Hepatocyte (in vitro differentiated cells): ENCODE results near the gene RBPMS2. TPM values are rescaled to one million over a fixed set of nuclear protein-coding genes. Genes with fewer than 3 reads are reported as not detected.

Experiments
- DNase-seq: peaks from one replicate; pipeline ENCODE4 v3.0.0-alpha.2; 2016; ENCODE audit warnings: low spot score
- H2AFZ ChIP-seq: fragments of 200-600 bp; sonication (generic); 2 replicates; pipeline ENCODE4 v1.6.0; 2016; ENCODE audit warnings: antibody characterized with exemption, mild to moderate bottlenecking
- H3K27ac ChIP-seq: fragments of 200-600 bp; sonication (generic); 2 replicates; pipeline ENCODE4 v1.5.1; 2016; ENCODE audit warnings: mild to moderate bottlenecking
- H3K27me3 ChIP-seq: fragments of 200-600 bp; sonication (generic); 2 replicates; pipeline ENCODE4 v1.6.1; 2016
- H3K36me3 ChIP-seq: fragments of 200-600 bp; sonication (generic); replicated peaks from 2 replicates; pipeline ENCODE4 v1.5.1; 2016; ENCODE audit warnings: low read depth; ENCODE audit not compliant: insufficient read depth
- H3K4me1 ChIP-seq: fragments of 200-600 bp; sonication (generic); 2 replicates; pipeline ENCODE4 v1.5.1; 2016; ENCODE audit warnings: mild to moderate bottlenecking, moderate library complexity; ENCODE audit not compliant: insufficient read depth
- H3K4me2 ChIP-seq: fragments of 200-600 bp; sonication (generic); 2 replicates; pipeline ENCODE4 v1.6.0; 2016
- H3K4me3 ChIP-seq: fragments of 200-600 bp; sonication (generic); 2 replicates; pipeline ENCODE4 v1.5.1; 2016; ENCODE audit warnings: mild to moderate bottlenecking
- H3K79me2 ChIP-seq: fragments of 200-600 bp; sonication (generic); 2 replicates; pipeline ENCODE4 v1.6.0; 2017; ENCODE audit warnings: mild to moderate bottlenecking
- H3K9me2 ChIP-seq: fragments of 200-600 bp; sonication (generic); replicated peaks from 2 replicates; pipeline ENCODE4 v1.6.0; 2017; ENCODE audit warnings: mild to moderate bottlenecking; ENCODE audit not compliant: insufficient read depth
- H3K9me3 ChIP-seq: fragments of 200-600 bp; sonication (generic); 2 replicates; pipeline ENCODE4 v1.5.1; 2016; ENCODE audit warnings: low read depth, mild to moderate bottlenecking
- H4K20me1 ChIP-seq: fragments of 200-600 bp; sonication (generic); 2 replicates; pipeline ENCODE4 v1.6.0; 2016; ENCODE audit warnings: mild to moderate bottlenecking; ENCODE audit not compliant: insufficient read depth, poor library complexity, severe bottlenecking
- EZH2 ChIP-seq: fragments of 200-600 bp; sonication (generic); IDR thresholded peaks from 2 replicates; pipeline ENCODE4 v1.6.1; 2016; ENCODE audit warnings: antibody characterized with exemption, mild to moderate bottlenecking, borderline replicate concordance
- EZH2phosphoT487 ChIP-seq: fragments of 200-600 bp; sonication (generic); IDR thresholded peaks from one replicate; pipeline ENCODE4 v1.6.1; 2018; ENCODE audit warnings: antibody characterized with exemption, mild to moderate bottlenecking, low read depth, moderate library complexity; ENCODE audit not compliant: unreplicated experiment, severe bottlenecking
- WGBS: methylation state at CpG from one replicate; pipeline ENCODE4 v1.1.6; 2016; ENCODE audit warnings: low lambda C conversion rate; ENCODE audit errors: missing lambda C conversion rate; 5-methylcytosine and 5-hydroxymethylcytosine counted together
- microRNA counts: library from miRNA; unstranded; fragments of <30 nt; microRNA quantifications from one replicate; lab custom pipeline; 2017
- microRNA-seq: library from miRNA; unstranded; fragments of <30 nt; microRNA quantifications from one replicate; pipeline ENCODE4, GENCODE V29; 2017
- polyA plus RNA-seq: library from polyadenylated mRNA; unstranded; fragments of >200 nt; fragmentation: Nextera tagmentation; extraction: Ambion mirVana; gene quantifications from 2 replicates; pipeline ENCODE4 v1.2.1, GENCODE V29; 2016
- small RNA-seq: library from RNA; depleted of rRNA; stranded (forward); fragments of <200 nt; gene quantifications from one replicate; pipeline ENCODE3, GENCODE V24; 2014
- total RNA-seq: library from RNA; depleted of rRNA; stranded (reverse); fragments of >200 nt; gene quantifications from 2 replicates; pipeline ENCODE4 v1.2.3, GENCODE V29; 2014
- TF ChIP-seq, protein P1 (sequence below): fragments of 200-600 bp; sonication (generic); IDR thresholded peaks from 2 replicates; pipeline ENCODE4 v1.5.1; 2016; ENCODE audit warnings: antibody characterized with exemption, mild to moderate bottlenecking; ENCODE audit not compliant: poor library complexity

The RBPMS2 gene
- total and polyA plus RNA-seq, 2 experiments from 2014 or later = 0.27 to 18.0 TPM

DNA sequence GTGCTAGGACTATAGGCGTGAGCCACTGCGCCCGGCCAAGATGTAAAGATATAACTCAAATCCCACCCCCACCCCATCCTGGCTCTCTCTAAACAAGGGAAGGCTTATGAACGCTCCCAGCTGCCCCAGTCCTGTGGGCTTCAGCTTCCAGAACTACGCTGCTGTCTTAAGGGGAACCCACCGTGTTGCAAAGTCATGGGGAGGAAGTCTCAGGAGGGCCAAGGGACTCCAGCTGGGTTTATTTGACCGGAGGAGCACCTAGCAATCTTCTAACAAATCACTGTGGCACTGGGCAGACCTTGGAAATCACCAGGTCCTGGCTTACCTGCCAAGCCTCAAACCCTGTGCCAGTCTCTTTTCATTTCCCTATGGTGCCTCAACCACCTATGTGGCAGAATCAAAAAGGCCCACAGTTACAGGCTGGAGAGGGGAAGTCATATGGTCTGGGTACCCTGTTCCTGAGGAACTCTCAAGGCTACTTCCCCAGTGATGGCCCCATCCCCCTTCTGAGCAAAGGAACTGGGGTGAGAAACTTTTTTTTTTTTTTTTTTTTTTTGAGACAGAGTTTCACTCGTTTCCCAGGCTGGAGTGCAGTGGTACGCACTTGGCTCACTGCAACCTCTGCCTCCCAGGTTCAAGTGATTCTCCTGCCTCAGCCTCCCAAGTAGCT, 83.4 kb downstream of the RBPMS2 start:
- no peak for DNase-seq
- TF ChIP-seq EZH2phosphoT487 (no peak), EZH2 (no peak)
- TF ChIP-seq, protein P1, sequence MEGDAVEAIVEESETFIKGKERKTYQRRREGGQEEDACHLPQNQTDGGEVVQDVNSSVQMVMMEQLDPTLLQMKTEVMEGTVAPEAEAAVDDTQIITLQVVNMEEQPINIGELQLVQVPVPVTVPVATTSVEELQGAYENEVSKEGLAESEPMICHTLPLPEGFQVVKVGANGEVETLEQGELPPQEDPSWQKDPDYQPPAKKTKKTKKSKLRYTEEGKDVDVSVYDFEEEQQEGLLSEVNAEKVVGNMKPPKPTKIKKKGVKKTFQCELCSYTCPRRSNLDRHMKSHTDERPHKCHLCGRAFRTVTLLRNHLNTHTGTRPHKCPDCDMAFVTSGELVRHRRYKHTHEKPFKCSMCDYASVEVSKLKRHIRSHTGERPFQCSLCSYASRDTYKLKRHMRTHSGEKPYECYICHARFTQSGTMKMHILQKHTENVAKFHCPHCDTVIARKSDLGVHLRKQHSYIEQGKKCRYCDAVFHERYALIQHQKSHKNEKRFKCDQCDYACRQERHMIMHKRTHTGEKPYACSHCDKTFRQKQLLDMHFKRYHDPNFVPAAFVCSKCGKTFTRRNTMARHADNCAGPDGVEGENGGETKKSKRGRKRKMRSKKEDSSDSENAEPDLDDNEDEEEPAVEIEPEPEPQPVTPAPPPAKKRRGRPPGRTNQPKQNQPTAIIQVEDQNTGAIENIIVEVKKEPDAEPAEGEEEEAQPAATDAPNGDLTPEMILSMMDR = no peak
- H2AFZ ChIP-seq = no peak overlapping the region
- no peaks in the 10 kb centered on the region for H3K27me3 ChIP-seq
- 93% methylated on average over 9 of the region's 9 CpGs for WGBS
- peaks cover 3% of the 10 kb centered on the region for H3K36me3 ChIP-seq
- peaks cover 57% of the 10 kb centered on the region for H3K79me2 ChIP-seq
- H3K9me2 ChIP-seq = no peaks in the 10 kb centered on the region
- H4K20me1 ChIP-seq = peaks cover 38% of the 10 kb centered on the region
- no peak overlapping the region for H3K4me3 ChIP-seq
- H3K4me2 ChIP-seq = no peak overlapping the region
- no peaks in the 10 kb centered on the region for H3K4me1 ChIP-seq
- H3K27ac ChIP-seq = no peak overlapping the region
- H3K9me3 ChIP-seq = no peaks in the 10 kb centered on the region

DNA sequence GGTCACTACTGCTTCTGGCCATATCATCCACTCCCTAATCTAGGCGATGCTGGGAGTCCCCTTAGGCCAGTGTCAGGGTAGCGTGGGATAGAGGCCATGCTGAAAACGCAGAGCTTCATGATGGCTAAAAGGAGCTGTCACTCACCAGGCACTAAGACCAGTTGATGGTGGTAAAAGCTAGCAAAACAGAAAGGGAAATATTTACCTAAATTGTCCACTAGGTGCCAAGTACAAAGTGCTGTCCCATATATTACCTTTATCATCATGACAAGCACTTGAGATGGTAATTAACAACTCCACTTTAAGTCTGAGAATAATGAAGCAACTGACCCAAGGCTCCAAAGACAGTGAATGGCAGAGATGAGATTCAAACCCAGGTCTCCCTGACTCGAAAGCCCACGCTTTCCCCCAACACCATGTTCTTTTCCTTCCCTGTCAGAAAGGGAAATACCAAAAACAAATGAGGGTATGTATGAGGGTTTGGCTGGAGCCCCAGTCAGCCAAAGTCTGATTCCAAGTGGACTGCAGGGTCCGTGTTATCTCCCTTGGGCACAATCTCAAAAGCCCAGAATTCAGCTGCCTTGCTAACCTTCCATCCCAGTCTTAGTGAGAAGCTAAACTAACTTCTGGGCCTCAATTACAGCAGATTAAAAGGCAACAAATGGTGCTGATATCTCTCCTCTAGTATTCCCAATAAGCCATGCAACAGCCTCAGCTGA, 84.7 kb downstream of the RBPMS2 start:
- Histone ChIP-seq H3K79me2 (peaks cover 44% of the 10 kb centered on the region), H3K27ac (no peak overlapping the region), H2AFZ (no peak overlapping the region), H3K4me2 (no peak overlapping the region), H3K9me2 (no peaks in the 10 kb centered on the region), H4K20me1 (peaks cover 25% of the 10 kb centered on the region), H3K4me3 (no peak overlapping the region), H3K4me1 (no peaks in the 10 kb centered on the region), H3K36me3 (peaks cover 3% of the 10 kb centered on the region), H3K9me3 (no peaks in the 10 kb centered on the region), H3K27me3 (no peaks in the 10 kb centered on the region)
- DNase-seq = no peak
- 85% methylated on average over 6 of the region's 6 CpGs for WGBS
- TF ChIP-seq EZH2 = no peak
- no peak for TF ChIP-seq EZH2phosphoT487
- TF ChIP-seq, protein P1 = no peak

DNA sequence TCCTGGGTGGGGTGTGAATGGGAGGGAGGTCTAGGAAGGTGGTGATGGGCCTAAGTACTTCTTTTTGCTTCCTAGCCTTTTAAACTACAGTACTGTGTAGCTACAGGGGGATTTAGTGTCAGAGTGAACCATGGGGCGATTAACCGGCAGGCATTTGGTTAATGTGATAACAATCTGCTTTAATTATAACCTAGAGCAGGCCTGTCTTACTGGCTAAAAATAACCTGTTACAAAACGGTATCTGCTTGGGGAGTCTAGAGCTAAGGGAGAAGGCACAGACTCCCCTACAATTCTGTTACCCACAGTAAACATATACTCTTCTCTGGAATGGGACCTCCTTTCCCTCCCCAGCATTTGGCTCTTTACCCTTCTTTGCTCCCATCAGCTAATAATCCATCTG, 85.4 kb downstream of the RBPMS2 start:
- H3K36me3 ChIP-seq = peaks cover 3% of the 10 kb centered on the region
- no peak for DNase-seq
- no peak overlapping the region for H3K4me3 ChIP-seq
- H3K79me2 ChIP-seq = peaks cover 36% of the 10 kb centered on the region
- no peaks in the 10 kb centered on the region for H3K9me3 ChIP-seq
- peaks cover 17% of the 10 kb centered on the region for H4K20me1 ChIP-seq
- H3K9me2 ChIP-seq = no peaks in the 10 kb centered on the region
- H3K27me3 ChIP-seq = no peaks in the 10 kb centered on the region
- 52% methylated on average over 3 of the region's 3 CpGs for WGBS
- no peak overlapping the region for H3K27ac ChIP-seq
- H2AFZ ChIP-seq = no peak overlapping the region
- H3K4me1 ChIP-seq = no peaks in the 10 kb centered on the region
- TF ChIP-seq EZH2 (no peak), EZH2phosphoT487 (no peak)
- TF ChIP-seq, protein P1 = no peak
- no peak overlapping the region for H3K4me2 ChIP-seq

MicroRNA genes within 50 kb of the gene (microRNA counts, 767-probe panel; counts per million panel counts)
- not detected for microRNA hsa-miR-1272 (lab: Ali Mortazavi, UCI)

Small RNA genes within 50 kb of the gene (microRNA-seq; reads per million reads assigned to microRNA genes)
- gene MIR1272 = not detected

Small RNA genes within 50 kb of the gene (small RNA-seq; reads per million reads assigned to genes)
- gene AC100830.2 (not detected), gene MIR1272 (0.09 reads per million)

Other genes starting within 250 kb of the RBPMS2 start
- gene PIF1, start 50.1 kb upstream of the RBPMS2 start, total RNA-seq = 0.76 and 1.5 TPM in 2 replicates
- 3.3 and 3.8 TPM in 2 replicates for gene PIF1, start 50.1 kb upstream of the RBPMS2 start, polyA plus RNA-seq
- 12.4 and 12.7 TPM in 2 replicates for gene PLEKHO2, start 66.3 kb upstream of the RBPMS2 start, total RNA-seq
- 15.1 and 19.7 TPM in 2 replicates for gene PLEKHO2, start 66.3 kb upstream of the RBPMS2 start, polyA plus RNA-seq
- gene ANKDD1A, start 136.3 kb upstream of the RBPMS2 start, total RNA-seq = 1.8 and 3.6 TPM in 2 replicates
- 5.8 and 6.1 TPM in 2 replicates for gene ANKDD1A, start 136.3 kb upstream of the RBPMS2 start, polyA plus RNA-seq
- gene SPG21, start 214.3 kb upstream of the RBPMS2 start, total RNA-seq = 86.4 and 111 TPM in 2 replicates
- 138 and 149 TPM in 2 replicates for gene SPG21, start 214.3 kb upstream of the RBPMS2 start, polyA plus RNA-seq